C4-2B (cell line): ENCODE data around the gene PRKCH.

Experiments used
- H3K27ac ChIP-seq: fragments of 450-650 bp; 2 replicates; pipeline ENCODE4 v1.5.1; 2017
- ZFX ChIP-seq: fragments of 450-650 bp; IDR thresholded peaks from 2 replicates; pipeline ENCODE4 v1.6.1; 2017
- TF ChIP-seq, protein P1 (sequence below): fragments of 450-650 bp; conservative IDR thresholded peaks from 2 replicates; pipeline ENCODE4 v1.5.1; 2017; ENCODE audit warnings: mild to moderate bottlenecking

The PRKCH gene

GRCh38 chr14:61321385-61322010 is at the start of gene PRKCH:
Gene PRKCH, plus strand, starts transcription at chr14:61321579. Its CDS starts 523 bp downstream, at chr14:61322102.
- peak within 1 kb of the TSS; percentile 80 for H3K27ac ChIP-seq
- TF ChIP-seq, protein P1, sequence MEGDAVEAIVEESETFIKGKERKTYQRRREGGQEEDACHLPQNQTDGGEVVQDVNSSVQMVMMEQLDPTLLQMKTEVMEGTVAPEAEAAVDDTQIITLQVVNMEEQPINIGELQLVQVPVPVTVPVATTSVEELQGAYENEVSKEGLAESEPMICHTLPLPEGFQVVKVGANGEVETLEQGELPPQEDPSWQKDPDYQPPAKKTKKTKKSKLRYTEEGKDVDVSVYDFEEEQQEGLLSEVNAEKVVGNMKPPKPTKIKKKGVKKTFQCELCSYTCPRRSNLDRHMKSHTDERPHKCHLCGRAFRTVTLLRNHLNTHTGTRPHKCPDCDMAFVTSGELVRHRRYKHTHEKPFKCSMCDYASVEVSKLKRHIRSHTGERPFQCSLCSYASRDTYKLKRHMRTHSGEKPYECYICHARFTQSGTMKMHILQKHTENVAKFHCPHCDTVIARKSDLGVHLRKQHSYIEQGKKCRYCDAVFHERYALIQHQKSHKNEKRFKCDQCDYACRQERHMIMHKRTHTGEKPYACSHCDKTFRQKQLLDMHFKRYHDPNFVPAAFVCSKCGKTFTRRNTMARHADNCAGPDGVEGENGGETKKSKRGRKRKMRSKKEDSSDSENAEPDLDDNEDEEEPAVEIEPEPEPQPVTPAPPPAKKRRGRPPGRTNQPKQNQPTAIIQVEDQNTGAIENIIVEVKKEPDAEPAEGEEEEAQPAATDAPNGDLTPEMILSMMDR, result peak; percentile 56
- TF ChIP-seq ZFX, result no peak; the same call in 1 of the 2 replicates

- no peak overlapping the region for H3K27ac ChIP-seq
- no peak for TF ChIP-seq ZFX
- TF ChIP-seq, protein P1, result no peak
Observed at GRCh38 chr14:61277232-61277631, 44.1 kb upstream of the PRKCH start.

DNA sequence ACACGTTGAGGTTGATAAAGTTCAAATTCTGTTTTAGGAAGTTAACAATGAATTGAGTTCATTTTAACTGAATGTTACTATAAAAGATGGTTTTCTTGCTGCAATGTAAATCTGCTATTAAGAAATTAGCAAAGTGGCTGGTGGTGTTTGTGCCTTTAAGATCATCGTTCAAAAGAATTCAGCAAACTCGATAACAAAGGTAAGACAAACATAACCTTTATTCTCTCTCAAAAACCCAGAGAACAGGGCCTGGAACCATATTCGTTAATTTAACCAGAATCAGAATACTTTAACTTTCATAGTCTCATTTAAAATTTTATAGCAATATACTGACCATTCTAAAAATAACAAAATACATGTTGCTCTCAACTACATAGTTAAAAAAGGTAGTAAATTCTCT is 43.6 kb upstream of the PRKCH start:
- H3K27ac ChIP-seq, result no peak overlapping the region
- no peak for TF ChIP-seq ZFX
- TF ChIP-seq, protein P1, result no peak

GRCh38 chr14:61279082-61279481 is 42.3 kb upstream of the PRKCH start:
- TF ChIP-seq ZFX, result no peak
- TF ChIP-seq, protein P1, result no peak
- H3K27ac ChIP-seq, result no peak overlapping the region

GRCh38 chr14:61280092-61280525 is 41.3 kb upstream of the PRKCH start:
- TF ChIP-seq, protein P1, result no peak
- no peak for TF ChIP-seq ZFX
- no peak overlapping the region for H3K27ac ChIP-seq

DNA sequence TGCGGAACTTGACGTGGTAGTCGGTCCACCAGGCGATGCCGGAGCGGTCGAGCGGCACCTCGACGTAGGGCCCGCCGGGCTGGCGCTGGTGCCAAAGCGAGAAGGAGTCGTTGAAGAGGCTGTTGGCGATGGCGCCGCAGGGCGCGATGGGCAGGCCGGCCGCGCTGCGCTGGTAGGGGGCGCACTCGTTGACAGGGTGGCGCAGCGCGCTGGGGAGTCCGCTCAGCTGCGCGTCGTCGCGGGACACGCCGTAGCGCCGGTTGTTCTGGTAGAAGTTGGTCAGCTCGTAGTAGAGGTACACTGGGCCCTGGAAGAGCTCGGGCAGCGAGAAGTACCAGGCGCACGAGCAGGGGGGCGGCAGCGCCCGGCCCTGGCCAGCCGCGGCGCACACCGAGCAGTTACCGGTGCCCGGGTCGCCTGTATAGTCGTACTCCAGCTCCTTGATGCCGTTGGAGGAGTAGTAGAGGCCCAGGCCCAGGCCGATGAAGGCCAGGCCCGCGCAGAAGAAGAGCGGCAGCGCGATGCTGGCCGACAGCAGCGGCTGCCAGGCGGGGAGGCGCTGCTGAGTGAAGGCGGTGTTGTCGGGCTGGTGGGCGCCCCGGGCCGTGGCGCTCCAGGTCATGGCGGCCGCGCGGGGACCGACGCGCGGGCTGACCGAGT is 40.7 kb upstream of the PRKCH start:
- no peak overlapping the region for H3K27ac ChIP-seq

More for the DNA sequence above, 40.7 kb upstream of the PRKCH start:
- TF ChIP-seq, protein P1, result no peak
- no peak for TF ChIP-seq ZFX
